SU-DHL-6 (cell line): ENCODE data around the gene B4GALNT4.

Source experiments
- H2AFZ ChIP-seq: fragments of 200-600 bp; sonication (generic); 2 replicates; pipeline ENCODE4 v1.6.1; 2014; ENCODE audit warnings: low read depth, mild to moderate bottlenecking, moderate library complexity, mixed read lengths, antibody characterized with exemption, low read length; ENCODE audit not compliant: severe bottlenecking
- H3F3A ChIP-seq: fragments of 200-600 bp; shearing (Covaris generic); 2 replicates; pipeline ENCODE4 v1.6.0; 2016; ENCODE audit warnings: antibody characterized with exemption, mild to moderate bottlenecking; ENCODE audit not compliant: insufficient read depth
- H3K27ac ChIP-seq: fragments of 200-600 bp; sonication (generic); 2 replicates; pipeline ENCODE4 v1.5.1; 2016; ENCODE audit warnings: low read depth, mild to moderate bottlenecking, low read length, moderate library complexity, mixed read lengths
- H3K27me3 ChIP-seq: fragments of 200-600 bp; sonication (generic), shearing (Covaris generic); 2 replicates; pipeline ENCODE4 v1.6.0; 2014; ENCODE audit warnings: mild to moderate bottlenecking, low read length
- H3K36me3 ChIP-seq: fragments of 200-600 bp; sonication (generic); 2 replicates; pipeline ENCODE4 v1.6.1; 2014; ENCODE audit warnings: mild to moderate bottlenecking, low read length, mixed read lengths
- H3K4me2 ChIP-seq: fragments of 300-600, 200-600 bp; shearing (Covaris generic), sonication (generic); 2 replicates; pipeline ENCODE4 v1.6.0; 2014; ENCODE audit warnings: low read length, low read depth, mild to moderate bottlenecking; ENCODE audit not compliant: poor library complexity, severe bottlenecking
- H3K4me3 ChIP-seq: fragments of 200-600 bp; sonication (generic); 2 replicates; pipeline ENCODE4 v1.5.1; 2014; ENCODE audit warnings: antibody characterized with exemption, low read length, mild to moderate bottlenecking, mixed read lengths; ENCODE audit not compliant: insufficient read depth, poor library complexity, severe bottlenecking
- H3K79me2 ChIP-seq: fragments of 200-600 bp; sonication (generic); 2 replicates; pipeline ENCODE4 v1.6.1; 2014; ENCODE audit warnings: mild to moderate bottlenecking, low read length, moderate library complexity; ENCODE audit not compliant: insufficient read depth
- H3K9ac ChIP-seq: fragments of 200-600 bp; sonication (generic); 2 replicates; pipeline ENCODE4 v1.7.0; 2014; ENCODE audit warnings: mild to moderate bottlenecking, low read length
- H3K9me2 ChIP-seq: fragments of 200-600 bp; sonication (generic); replicated peaks from 2 replicates; pipeline ENCODE4 v1.6.1; 2014; ENCODE audit warnings: low read length; ENCODE audit not compliant: insufficient read depth
- H3K9me3 ChIP-seq: fragments of 200-600 bp; sonication (generic); 2 replicates; pipeline ENCODE4 v1.6.1; 2014; ENCODE audit warnings: low read length, mixed read lengths; ENCODE audit not compliant: insufficient read depth
- H4K20me1 ChIP-seq: fragments of 200-600 bp; sonication (generic); 2 replicates; pipeline ENCODE4 v1.6.1; 2014; ENCODE audit warnings: low read depth, mild to moderate bottlenecking, antibody characterized with exemption, low read length, moderate library complexity, mixed read lengths
- EZH2phosphoT487 ChIP-seq: fragments of 200-600 bp; sonication (generic), shearing (Covaris generic); conservative IDR thresholded peaks from 2 replicates; pipeline ENCODE4 v1.6.1; 2018; ENCODE audit warnings: mild to moderate bottlenecking, antibody characterized with exemption, low read length, moderate library complexity, mixed read lengths
- TF ChIP-seq, protein P1 (sequence below): fragments of 200-600 bp; sonication (generic); IDR thresholded peaks from one replicate; pipeline ENCODE4 v1.5.1; 2017; ENCODE audit warnings: antibody characterized with exemption, mild to moderate bottlenecking, low read length, moderate library complexity; ENCODE audit not compliant: insufficient read depth, poor library complexity, severe bottlenecking

Gene B4GALNT4

DNA sequence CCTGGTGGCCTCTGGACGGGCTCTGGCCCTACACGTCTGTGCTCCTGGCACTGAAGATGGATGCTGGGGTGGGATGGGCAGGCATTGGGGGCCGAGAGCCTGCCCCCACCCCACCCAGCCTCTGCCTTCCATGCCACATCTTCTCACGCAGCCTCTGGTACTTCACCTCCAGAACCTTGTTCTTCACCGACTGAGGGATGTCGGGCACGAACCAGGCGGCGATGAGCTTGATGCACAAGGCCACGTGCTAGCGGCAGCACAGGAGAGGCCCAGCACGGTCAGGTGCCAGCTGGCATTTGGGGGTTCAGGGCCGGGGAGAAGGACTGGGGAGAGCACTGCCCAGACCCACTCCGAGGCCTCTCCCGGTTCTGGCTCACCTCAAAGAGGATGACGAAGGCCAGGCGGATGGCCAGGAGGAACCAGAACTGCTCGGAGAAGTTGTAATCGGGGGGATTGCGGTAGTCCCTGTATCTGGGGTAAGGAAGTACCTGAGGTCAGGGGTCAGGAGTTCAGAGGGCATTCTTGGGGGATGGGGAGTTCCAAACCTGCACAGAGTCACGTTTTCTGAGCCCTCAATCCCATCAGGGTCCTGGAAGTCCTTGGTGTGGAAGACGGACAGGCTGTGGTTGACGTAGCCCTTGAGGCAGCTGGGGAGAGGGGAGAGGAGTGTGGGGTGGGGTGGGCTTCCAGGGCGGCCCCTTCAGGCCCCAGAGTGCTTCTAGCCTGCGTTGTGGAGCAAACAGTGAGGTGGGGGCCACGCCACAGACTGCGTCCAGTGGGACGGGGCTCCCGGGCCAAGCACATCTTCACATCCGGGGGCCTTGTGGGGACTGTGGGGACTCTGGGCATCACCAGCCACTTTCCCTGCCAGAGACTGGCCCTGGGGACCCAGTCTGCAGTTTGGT is 49.3 kb downstream of the B4GALNT4 start:
- H3K9me3 ChIP-seq, result no peaks in the 10 kb centered on the region
- no peak for TF ChIP-seq EZH2phosphoT487
- TF ChIP-seq, protein P1, sequence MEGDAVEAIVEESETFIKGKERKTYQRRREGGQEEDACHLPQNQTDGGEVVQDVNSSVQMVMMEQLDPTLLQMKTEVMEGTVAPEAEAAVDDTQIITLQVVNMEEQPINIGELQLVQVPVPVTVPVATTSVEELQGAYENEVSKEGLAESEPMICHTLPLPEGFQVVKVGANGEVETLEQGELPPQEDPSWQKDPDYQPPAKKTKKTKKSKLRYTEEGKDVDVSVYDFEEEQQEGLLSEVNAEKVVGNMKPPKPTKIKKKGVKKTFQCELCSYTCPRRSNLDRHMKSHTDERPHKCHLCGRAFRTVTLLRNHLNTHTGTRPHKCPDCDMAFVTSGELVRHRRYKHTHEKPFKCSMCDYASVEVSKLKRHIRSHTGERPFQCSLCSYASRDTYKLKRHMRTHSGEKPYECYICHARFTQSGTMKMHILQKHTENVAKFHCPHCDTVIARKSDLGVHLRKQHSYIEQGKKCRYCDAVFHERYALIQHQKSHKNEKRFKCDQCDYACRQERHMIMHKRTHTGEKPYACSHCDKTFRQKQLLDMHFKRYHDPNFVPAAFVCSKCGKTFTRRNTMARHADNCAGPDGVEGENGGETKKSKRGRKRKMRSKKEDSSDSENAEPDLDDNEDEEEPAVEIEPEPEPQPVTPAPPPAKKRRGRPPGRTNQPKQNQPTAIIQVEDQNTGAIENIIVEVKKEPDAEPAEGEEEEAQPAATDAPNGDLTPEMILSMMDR, result no peak

DNA sequence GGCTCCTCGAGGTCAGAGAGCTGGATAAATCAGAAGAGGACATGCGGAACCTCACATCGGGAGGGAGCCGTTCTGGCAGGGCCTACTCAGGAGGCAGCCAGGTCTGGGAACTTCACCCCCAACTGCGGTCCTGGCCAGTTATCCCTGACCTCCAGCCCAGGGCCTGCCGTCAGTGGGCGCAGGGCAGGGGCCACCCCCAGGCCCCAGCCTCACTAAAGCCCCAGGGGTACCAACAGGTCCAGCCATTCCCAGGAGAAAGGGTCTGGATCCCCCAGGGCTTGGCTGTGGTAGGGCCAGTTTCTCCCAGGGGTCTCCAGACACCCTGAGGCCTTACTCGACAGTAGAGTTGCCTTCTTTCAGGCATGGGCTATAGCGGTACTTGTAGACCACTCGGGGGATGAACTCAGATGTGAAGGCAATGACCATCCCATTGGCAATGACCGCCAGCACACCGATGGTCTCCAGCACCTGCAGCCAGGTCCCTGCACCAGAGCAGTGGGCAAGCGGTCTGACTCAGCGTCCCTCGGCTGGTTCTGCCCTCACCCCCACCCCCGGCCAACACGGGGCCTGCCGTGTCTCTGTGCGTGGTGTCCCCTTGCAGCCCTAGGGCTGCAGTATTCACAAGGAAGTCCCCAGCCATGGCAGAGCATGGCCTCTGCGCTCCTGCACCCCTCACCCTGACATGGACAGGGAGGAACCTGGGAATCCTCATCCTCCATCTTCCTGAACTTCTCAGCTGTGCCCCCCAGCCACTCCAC is 50.1 kb downstream of the B4GALNT4 start:
- Histone ChIP-seq H3K27ac (no peak overlapping the region), H3F3A (no peaks in the 10 kb centered on the region), H3K9me3 (no peaks in the 10 kb centered on the region), H3K27me3 (no peaks in the 10 kb centered on the region), H2AFZ (no peak overlapping the region), H3K4me3 (no peak overlapping the region), H3K4me2 (no peak overlapping the region), H4K20me1 (no peaks in the 10 kb centered on the region), H3K36me3 (no peaks in the 10 kb centered on the region), H3K79me2 (no peaks in the 10 kb centered on the region), H3K9ac (no peak overlapping the region), H3K9me2 (no peaks in the 10 kb centered on the region)
- TF ChIP-seq, protein P1, result no peak
- no peak for TF ChIP-seq EZH2phosphoT487

More for the DNA sequence above, 49.3 kb downstream of the B4GALNT4 start:
- Histone ChIP-seq H3K36me3 (no peaks in the 10 kb centered on the region), H3K27me3 (no peaks in the 10 kb centered on the region), H3K9me2 (no peaks in the 10 kb centered on the region), H2AFZ (no peak overlapping the region), H3K4me2 (no peak overlapping the region), H4K20me1 (no peaks in the 10 kb centered on the region), H3K79me2 (no peaks in the 10 kb centered on the region), H3K4me3 (no peak overlapping the region), H3K9ac (no peak overlapping the region), H3F3A (no peaks in the 10 kb centered on the region), H3K27ac (no peak overlapping the region)

DNA sequence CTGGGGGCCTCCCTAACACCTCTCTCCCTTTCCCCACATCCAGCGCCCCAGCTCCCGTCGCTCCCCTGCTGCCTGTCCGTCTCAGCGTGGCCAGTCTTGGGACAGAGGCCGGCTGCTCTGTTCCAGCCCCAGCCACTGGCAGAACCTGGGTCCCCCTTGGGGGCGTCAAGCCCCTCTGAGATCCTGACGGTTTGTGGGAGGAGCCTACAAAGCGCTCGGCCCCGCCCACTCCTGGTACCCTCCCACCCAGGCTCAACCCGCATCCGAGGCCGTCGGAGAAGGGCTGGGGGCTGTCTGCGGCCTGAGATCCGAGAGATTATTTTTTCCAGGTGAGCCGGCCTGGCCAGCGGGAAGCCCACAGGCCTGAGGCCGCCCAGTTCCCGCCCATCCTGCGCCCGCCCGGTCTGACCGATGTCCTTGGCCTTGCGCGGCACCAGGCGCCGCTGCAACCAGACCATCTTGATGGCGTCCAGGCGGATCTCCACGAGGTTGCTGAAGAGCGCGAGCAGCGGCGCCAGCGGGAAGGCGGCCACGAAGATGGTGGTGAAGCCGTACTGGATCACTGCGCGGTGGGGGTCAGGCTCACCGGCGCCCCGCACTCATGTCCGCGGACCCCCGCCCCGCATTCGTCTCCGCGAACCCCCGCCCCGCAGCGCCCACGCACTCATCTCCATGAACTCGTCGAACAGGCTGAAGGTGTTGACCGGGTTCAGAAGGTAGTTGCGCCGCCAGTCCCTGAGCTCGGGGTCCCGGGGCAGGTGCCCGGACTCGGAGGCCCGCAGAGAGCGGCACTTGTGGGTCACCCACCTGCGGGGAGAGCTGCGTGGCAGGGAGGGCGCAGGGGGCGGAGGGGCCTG is 51.0 kb downstream of the B4GALNT4 start:
- Histone ChIP-seq H3K9me2 (no peaks in the 10 kb centered on the region), H3K9me3 (no peaks in the 10 kb centered on the region), H3F3A (no peaks in the 10 kb centered on the region), H3K4me2 (no peak overlapping the region), H3K79me2 (no peaks in the 10 kb centered on the region), H3K9ac (no peak overlapping the region), H4K20me1 (no peaks in the 10 kb centered on the region), H3K27me3 (no peaks in the 10 kb centered on the region), H2AFZ (no peak overlapping the region), H3K4me3 (no peak overlapping the region), H3K27ac (no peak overlapping the region), H3K36me3 (no peaks in the 10 kb centered on the region)
- TF ChIP-seq EZH2phosphoT487, result no peak
- TF ChIP-seq, protein P1, result no peak
